Measurements from ENCODE around the gene MAP7.

DNA sequence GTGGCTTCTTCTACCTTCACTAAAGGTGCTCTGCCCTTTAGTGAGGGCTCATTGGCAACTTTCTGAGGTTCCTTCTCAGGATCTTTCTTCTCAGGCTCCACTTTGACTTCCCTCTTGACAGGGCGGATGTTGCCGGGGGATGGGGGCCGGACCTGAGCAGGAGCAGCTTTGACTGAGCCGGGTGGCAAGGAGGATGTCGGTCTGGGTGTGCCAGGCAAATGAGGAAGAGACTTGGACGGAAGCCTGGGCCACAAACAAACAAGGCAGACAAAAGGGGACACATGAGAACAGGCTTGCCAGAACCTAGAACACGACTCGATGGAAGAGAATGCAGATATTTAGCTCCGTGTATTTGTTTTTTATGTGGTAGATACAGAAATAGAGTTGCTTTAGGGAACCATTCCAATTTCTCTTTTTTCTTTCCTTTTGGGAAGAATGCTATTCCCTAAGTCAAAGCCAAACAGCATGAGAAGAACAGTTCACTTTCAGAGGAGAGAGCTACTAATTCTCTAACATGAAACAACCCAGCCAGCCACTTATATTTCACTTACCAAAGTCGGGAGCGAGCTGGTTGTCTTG lies 184.4 kb downstream of the MAP7 start:
- TF ChIP-seq, protein P1, sequence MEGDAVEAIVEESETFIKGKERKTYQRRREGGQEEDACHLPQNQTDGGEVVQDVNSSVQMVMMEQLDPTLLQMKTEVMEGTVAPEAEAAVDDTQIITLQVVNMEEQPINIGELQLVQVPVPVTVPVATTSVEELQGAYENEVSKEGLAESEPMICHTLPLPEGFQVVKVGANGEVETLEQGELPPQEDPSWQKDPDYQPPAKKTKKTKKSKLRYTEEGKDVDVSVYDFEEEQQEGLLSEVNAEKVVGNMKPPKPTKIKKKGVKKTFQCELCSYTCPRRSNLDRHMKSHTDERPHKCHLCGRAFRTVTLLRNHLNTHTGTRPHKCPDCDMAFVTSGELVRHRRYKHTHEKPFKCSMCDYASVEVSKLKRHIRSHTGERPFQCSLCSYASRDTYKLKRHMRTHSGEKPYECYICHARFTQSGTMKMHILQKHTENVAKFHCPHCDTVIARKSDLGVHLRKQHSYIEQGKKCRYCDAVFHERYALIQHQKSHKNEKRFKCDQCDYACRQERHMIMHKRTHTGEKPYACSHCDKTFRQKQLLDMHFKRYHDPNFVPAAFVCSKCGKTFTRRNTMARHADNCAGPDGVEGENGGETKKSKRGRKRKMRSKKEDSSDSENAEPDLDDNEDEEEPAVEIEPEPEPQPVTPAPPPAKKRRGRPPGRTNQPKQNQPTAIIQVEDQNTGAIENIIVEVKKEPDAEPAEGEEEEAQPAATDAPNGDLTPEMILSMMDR (IDR thresholded peaks at IDR 0.05), result no peak
- no peak for TF ChIP-seq POLR2A (IDR thresholded peaks at IDR 0.05)
